Thyroid gland (tissue), 4 donors: Measurements from ENCODE around the gene LHB. TPM values are rescaled to one million over a fixed set of nuclear protein-coding genes. Genes with fewer than 3 reads are reported as not detected.

Source experiments
- DNase-seq, 2 donors: peaks; one replicate each; pipeline ENCODE4 v3.0.0-alpha.2; 2019
- H3K27ac ChIP-seq, 3 donors: fragments of 200-600 bp; sonication (generic); 1 replicate in 2 of 3; 2 replicates in 1 of 3; pipeline ENCODE4 v1.5.1; 2016 to 2019; ENCODE audit warnings: mild to moderate bottlenecking in 1 of 3, moderate library complexity in 1 of 3
- H3K27me3 ChIP-seq: fragments of 200-600 bp; sonication (generic); one replicate; pipeline ENCODE4 v1.5.1; 2019
- H3K36me3 ChIP-seq, 2 donors: fragments of 200-600 bp; sonication (generic); one replicate each; pipeline ENCODE4 v1.5.1; 2016 to 2019
- H3K4me1 ChIP-seq, 2 donors: fragments of 200-600 bp; sonication (generic); one replicate each; pipeline ENCODE4 v1.5.1; 2017 to 2019
- H3K4me3 ChIP-seq, 3 donors: fragments of 200-600 bp; sonication (generic); replicated peaks in 1 of 3; 1 replicate in 2 of 3; 2 replicates in 1 of 3; pipeline ENCODE4 v1.5.1; 2016; ENCODE audit warnings: mild to moderate bottlenecking in 1 of 3
- H3K9me3 ChIP-seq: fragments of 200-600 bp; sonication (generic); one replicate; pipeline ENCODE4 v1.5.1; 2017
- POLR2A ChIP-seq, 2 donors: fragments of 450-650 bp; IDR thresholded peaks; one replicate each; pipeline ENCODE4 v1.6.1; 2017; ENCODE audit warnings: antibody characterized with exemption in 2 of 2, mild to moderate bottlenecking in 2 of 2, moderate library complexity in 1 of 2
- WGBS, 2 donors: methylation state at CpG; one replicate each; pipeline ENCODE4 v1.1.5; 2017; 5-methylcytosine and 5-hydroxymethylcytosine counted together
- intact Hi-C: fragments of 100-400 bp; cut with DNase I; formaldehyde crosslinking; loops from one replicate; pipeline ENCODE4 v1.15.1; 2023
- total RNA-seq, 4 donors: library from RNA; depleted of rRNA; stranded (reverse); fragments of >200 nt; gene quantifications; one replicate each; pipeline ENCODE4 v1.2.3, GENCODE V29; 2016
- TF ChIP-seq, protein P1 (sequence below), 6 experiments: fragments of 200-600 bp in 3 of 6; fragments of 450-650 bp in 3 of 6; sonication (generic) in 3 of 6; IDR thresholded peaks; one replicate each; pipeline ENCODE4 v1.5.1; 2016 to 2019; ENCODE audit warnings: antibody characterized with exemption in 6 of 6, mild to moderate bottlenecking in 2 of 6, inconsistent platforms in 1 of 6, moderate library complexity in 1 of 6

The LHB gene
- total RNA-seq, 4 donors from 2014 or later, result not detected

DNA sequence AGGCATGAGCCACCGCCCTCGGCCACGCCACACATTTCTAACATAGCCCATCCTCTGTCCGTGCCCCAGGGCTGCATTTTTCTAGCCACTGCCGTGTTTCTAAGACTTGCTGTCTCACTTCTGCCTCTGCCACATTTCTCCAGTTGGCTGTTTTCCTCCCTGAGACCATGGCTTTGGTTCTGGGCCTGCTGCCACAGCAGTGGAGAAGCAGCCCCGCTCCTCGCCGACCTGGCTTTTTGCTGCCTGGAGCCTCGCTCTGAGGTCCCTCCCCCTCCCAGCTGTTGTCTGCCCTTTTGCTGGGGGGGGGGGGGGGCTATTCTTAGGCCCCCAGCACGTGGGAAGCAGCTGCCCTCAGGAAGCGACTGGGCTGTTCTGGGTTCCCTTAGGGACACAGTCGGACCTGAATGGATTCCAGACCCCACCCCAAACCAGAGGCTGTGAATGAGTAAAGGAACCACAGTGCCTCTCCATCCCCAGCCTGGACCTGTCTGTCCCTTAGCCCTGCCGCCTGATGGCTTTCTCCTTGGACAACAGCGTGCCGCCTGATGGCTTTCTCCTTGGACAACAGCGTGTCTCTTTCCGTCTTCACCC, 27.1 kb downstream of the LHB start:
- no peaks in the 10 kb centered on the region for H3K9me3 ChIP-seq
- TF ChIP-seq, protein P1, sequence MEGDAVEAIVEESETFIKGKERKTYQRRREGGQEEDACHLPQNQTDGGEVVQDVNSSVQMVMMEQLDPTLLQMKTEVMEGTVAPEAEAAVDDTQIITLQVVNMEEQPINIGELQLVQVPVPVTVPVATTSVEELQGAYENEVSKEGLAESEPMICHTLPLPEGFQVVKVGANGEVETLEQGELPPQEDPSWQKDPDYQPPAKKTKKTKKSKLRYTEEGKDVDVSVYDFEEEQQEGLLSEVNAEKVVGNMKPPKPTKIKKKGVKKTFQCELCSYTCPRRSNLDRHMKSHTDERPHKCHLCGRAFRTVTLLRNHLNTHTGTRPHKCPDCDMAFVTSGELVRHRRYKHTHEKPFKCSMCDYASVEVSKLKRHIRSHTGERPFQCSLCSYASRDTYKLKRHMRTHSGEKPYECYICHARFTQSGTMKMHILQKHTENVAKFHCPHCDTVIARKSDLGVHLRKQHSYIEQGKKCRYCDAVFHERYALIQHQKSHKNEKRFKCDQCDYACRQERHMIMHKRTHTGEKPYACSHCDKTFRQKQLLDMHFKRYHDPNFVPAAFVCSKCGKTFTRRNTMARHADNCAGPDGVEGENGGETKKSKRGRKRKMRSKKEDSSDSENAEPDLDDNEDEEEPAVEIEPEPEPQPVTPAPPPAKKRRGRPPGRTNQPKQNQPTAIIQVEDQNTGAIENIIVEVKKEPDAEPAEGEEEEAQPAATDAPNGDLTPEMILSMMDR (IDR thresholded peaks at IDR 0.05), result no peak
- no peak for TF ChIP-seq POLR2A (IDR thresholded peaks at IDR 0.05)
- H3K4me3 ChIP-seq, result no peak overlapping the region
- peaks cover 7 to 20% of the 10 kb centered on the region in 2 donors for H3K36me3 ChIP-seq
- H3K27ac ChIP-seq, result no peak overlapping the region
- peaks cover 20 to 21% of the 10 kb centered on the region in 2 donors for H3K4me1 ChIP-seq
- no peak for DNase-seq
- WGBS, 2 donors, result 84 to 88% methylated on average over 15 to 17 of the region's 17 CpGs
- intact Hi-C loops, result no loop called here
- no peaks in the 10 kb centered on the region for H3K27me3 ChIP-seq

GRCh38 chr19:48988860-48989259, 28.0 kb downstream of the LHB start:
- no peak overlapping the region for H3K4me3 ChIP-seq
- H3K27ac ChIP-seq, result no peak overlapping the region
- peaks cover 12% of the 10 kb centered on the region in 2 donors for H3K4me1 ChIP-seq
- intact Hi-C loops, result no loop called here
- no peaks in the 10 kb centered on the region for H3K27me3 ChIP-seq
- peaks cover 12 to 30% of the 10 kb centered on the region in 2 donors for H3K36me3 ChIP-seq
- TF ChIP-seq POLR2A (IDR thresholded peaks at IDR 0.05), result no peak
- TF ChIP-seq, protein P1 (IDR thresholded peaks at IDR 0.05), result no peak
- WGBS, 2 donors, result 94 to 98% methylated on average over 9 of the region's 9 CpGs
- DNase-seq, result no peak
- H3K9me3 ChIP-seq, result no peaks in the 10 kb centered on the region

- 95 to 97% methylated on average over 7 of the region's 7 CpGs for WGBS, 2 donors
- H3K27ac ChIP-seq, result no peak overlapping the region
- intact Hi-C loops, result no loop called here
- peaks cover 12 to 32% of the 10 kb centered on the region in 2 donors for H3K36me3 ChIP-seq
- no peak for DNase-seq
- TF ChIP-seq, protein P1 (IDR thresholded peaks at IDR 0.05), result no peak
- TF ChIP-seq POLR2A (IDR thresholded peaks at IDR 0.05), result no peak
- no peak overlapping the region for H3K4me3 ChIP-seq
- no peaks in the 10 kb centered on the region for H3K27me3 ChIP-seq
- no peaks in the 10 kb centered on the region for H3K9me3 ChIP-seq
- peaks cover 12% of the 10 kb centered on the region in 2 donors for H3K4me1 ChIP-seq
Observed at GRCh38 chr19:48988286-48988685, 28.6 kb downstream of the LHB start.

DNA sequence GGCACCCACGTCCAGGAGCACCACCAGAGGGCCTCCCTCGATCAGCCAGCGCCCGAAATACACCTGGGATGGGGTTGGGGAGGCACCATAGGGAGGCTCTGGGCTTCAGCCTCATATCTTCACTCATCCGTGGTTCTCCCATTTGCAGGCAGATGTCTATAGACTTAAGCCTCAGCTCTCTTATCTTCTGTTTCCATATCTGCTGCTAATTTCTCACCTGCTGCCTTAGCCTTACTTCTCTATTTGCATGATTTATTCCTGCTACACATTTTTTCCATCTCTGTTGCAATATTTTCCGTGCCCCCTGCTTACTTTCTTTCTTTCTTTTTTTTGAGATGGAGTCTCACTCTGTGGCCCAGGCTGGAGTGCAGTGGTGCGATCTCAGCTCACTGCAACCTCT, 29.6 kb downstream of the LHB start:
- DNase-seq, result no peak
- TF ChIP-seq, protein P1 (IDR thresholded peaks at IDR 0.05), result no peak
- no peaks in the 10 kb centered on the region for H3K9me3 ChIP-seq
- peaks cover 12 to 32% of the 10 kb centered on the region in 2 donors for H3K36me3 ChIP-seq
- H3K4me3 ChIP-seq, result no peak overlapping the region
- no peak overlapping the region for H3K27ac ChIP-seq
- WGBS, 2 donors, result 85 to 92% methylated on average over 7 of the region's 7 CpGs
- peaks cover 12% of the 10 kb centered on the region in 2 donors for H3K4me1 ChIP-seq
- no peaks in the 10 kb centered on the region for H3K27me3 ChIP-seq
- intact Hi-C loops, result no loop called here

DNA sequence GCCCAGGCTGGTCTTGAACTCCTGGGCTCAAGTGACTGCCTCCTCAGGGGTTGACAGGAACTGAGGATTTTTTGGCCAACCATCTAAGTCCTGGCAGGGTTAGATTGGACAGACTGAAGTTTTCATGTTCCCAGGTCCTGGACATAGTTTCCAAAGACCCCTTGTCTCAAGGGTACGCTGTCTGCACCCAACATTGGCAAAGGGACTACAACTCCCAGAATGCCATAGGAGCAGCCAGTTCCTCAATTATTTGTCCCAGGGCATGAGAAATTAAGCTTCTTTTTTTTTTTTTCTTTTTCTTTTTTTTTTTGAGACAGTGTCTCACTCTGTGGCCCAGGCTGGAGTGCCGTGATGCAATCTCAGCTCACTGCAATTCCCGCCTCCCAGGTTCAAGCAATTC, 30.7 kb downstream of the LHB start:
- Histone ChIP-seq H3K9me3 (no peaks in the 10 kb centered on the region), H3K4me3 (no peak overlapping the region), H3K27ac (no peak overlapping the region), H3K36me3 (peaks cover 12 to 35% of the 10 kb centered on the region in 2 donors), H3K27me3 (no peaks in the 10 kb centered on the region), H3K4me1 (peaks cover 2% of the 10 kb centered on the region in 2 donors)
- 95 to 97% methylated on average over 3 of the region's 3 CpGs for WGBS, 2 donors
- intact Hi-C loops, result no loop called here
- DNase-seq, result no peak
- no peak for TF ChIP-seq POLR2A (IDR thresholded peaks at IDR 0.05)
- TF ChIP-seq, protein P1 (IDR thresholded peaks at IDR 0.05), result no peak
